ENCODE data around the gene IKBKE.

- TF ChIP-seq CTCF (IDR thresholded peaks at IDR 0.05; ENCODE audit: low read depth, low read length) (no peak), EZH2phosphoT487 (IDR thresholded peaks at IDR 0.05; ENCODE audit: low read depth) (no peak)
Measured at GRCh38 chr1:206445116-206445515, 25.2 kb upstream of the IKBKE start.
